Stomach (tissue), 9 donors: ENCODE data around the gene DBNDD2. TPM values are rescaled to one million over a fixed set of nuclear protein-coding genes. Genes with fewer than 3 reads are reported as not detected.

Experiments used
- DNase-seq, 2 donors: peaks; one replicate each; pipeline versions ENCODE4 v3.0.0 to v3.0.0-alpha.2; 2013 to 2019
- H3K27ac ChIP-seq, 5 donors: fragments of 200-600 bp in 4 of 5; sonication (generic) in 4 of 5; one replicate each; pipeline ENCODE4 v1.5.1; 2013 to 2019; ENCODE audit warnings: mild to moderate bottlenecking in 1 of 5, moderate library complexity in 1 of 5
- H3K27me3 ChIP-seq, 3 donors: fragments of 200-600 bp; sonication (generic); one replicate each; pipeline ENCODE4 v1.5.1; 2017 to 2019; ENCODE audit warnings: mixed run types in 1 of 3
- H3K36me3 ChIP-seq, 4 donors: fragments of 200-600 bp; sonication (generic); 1 replicate in 3 of 4; 2 replicates in 1 of 4; pipeline ENCODE4 v1.5.1; 2016 to 2019
- H3K4me1 ChIP-seq, 4 donors: fragments of 200-600 bp; sonication (generic); one replicate each; pipeline ENCODE4 v1.5.1; 2016 to 2019
- H3K4me3 ChIP-seq, 4 donors: fragments of 200-600 bp; sonication (generic) in 3 of 4; one replicate each; pipeline ENCODE4 v1.5.1; 2016 to 2019; ENCODE audit warnings: mild to moderate bottlenecking in 1 of 4
- H3K9me3 ChIP-seq, 4 donors: fragments of 200-600 bp; sonication (generic); one replicate each; pipeline ENCODE4 v1.5.1; 2016 to 2019
- CTCF ChIP-seq, 7 experiments: fragments of 450-650 bp in 4 of 7; fragments of 200-600 bp in 3 of 7; sonication (generic) in 3 of 7; IDR thresholded peaks; one replicate each; pipeline ENCODE4 v1.5.1; 2016 to 2019; ENCODE audit warnings: antibody characterized with exemption in 7 of 7, control low read depth in 2 of 7, mild to moderate bottlenecking in 1 of 7
- EP300 ChIP-seq: sonication (generic); formaldehyde crosslinking; IDR thresholded peaks from one replicate; pipeline ENCODE4 v1.6.1; 2017; ENCODE audit warnings: antibody characterized with exemption
- POLR2A ChIP-seq, 4 donors: fragments of 450-650 bp; IDR thresholded peaks; one replicate each; pipeline ENCODE4 v1.6.1; 2016; ENCODE audit warnings: antibody characterized with exemption in 4 of 4, control low read depth in 2 of 4, mild to moderate bottlenecking in 1 of 4, moderate library complexity in 1 of 4
- POLR2AphosphoS5 ChIP-seq, 3 donors: sonication (generic); formaldehyde crosslinking; IDR thresholded peaks; one replicate each; pipeline ENCODE4 v1.6.1; 2016; ENCODE audit warnings: antibody characterized with exemption in 3 of 3
- WGBS, 5 donors: extraction: QIAGEN DNeasy Blood & Tissue Kit in 3 of 5; methylation state at CpG; one replicate each; pipeline versions ENCODE4 v1.1.5 to v1.1.7; 2013 to 2018; 5-methylcytosine and 5-hydroxymethylcytosine counted together
- intact Hi-C: fragments of 100-400 bp; cut with DNase I; formaldehyde crosslinking; loops from one replicate; pipeline ENCODE4 v1.15.1; 2023; ENCODE audit warnings: low total_unique reads
- polyA plus RNA-seq, 3 donors: library from polyadenylated mRNA; stranded (reverse); fragments of 200-250 nt; gene quantifications; one replicate each; pipeline ENCODE4 v1.2.3, GENCODE V29; 2013
- total RNA-seq, 5 donors: library from RNA; depleted of rRNA; stranded (reverse); fragments of >200 nt; gene quantifications; one replicate each; pipeline versions ENCODE4 v1.1.0 to v1.2.3, GENCODE V29; 2014 to 2016
- donor health status: healthy with polysubstance abuse.
- donor health status: Bipolar disorder and iron deficiency.
- donor health status: healthy.

The DBNDD2 gene
- total and polyA plus RNA-seq, 8 donors: 10.6 to 131 (median 58.1) TPM

- no peaks in the 10 kb centered on the region for H3K9me3 ChIP-seq
- H3K36me3 ChIP-seq: peaks cover 26 to 42% (median 35%) of the 10 kb centered on the region in 4 donors
- H3K4me1 ChIP-seq: peaks cover 36 to 48% (median 43%) of the 10 kb centered on the region in 4 donors
- peak; percentile 81 to 97 (median 90) for TF ChIP-seq POLR2AphosphoS5 (IDR thresholded peaks at IDR 0.05)
- peak in 2 of 4 donors; percentile 42 to 87 for TF ChIP-seq POLR2A (IDR thresholded peaks at IDR 0.05)
- TF ChIP-seq EP300: no peak
- TF ChIP-seq CTCF (IDR thresholded peaks at IDR 0.05): peak in 1 of 7 experiments; percentile 8
- peak within 1 kb of the TSS; percentile 81 to 97 (median 85) for H3K4me3 ChIP-seq
- peak within 1 kb of the TSS; percentile 88 to 91 (median 89) for H3K27ac ChIP-seq
- H3K27me3 ChIP-seq: no peaks in the 10 kb centered on the region
- peak; percentile 89 to 95 for DNase-seq
- intact Hi-C loops: no loop called here
- WGBS, 5 donors: 0% methylated on average over 23 to 52 of the region's 52 CpGs
Measured at GRCh38 chr20:45415822-45416637, 7.9 kb downstream of the DBNDD2 start, which contains the start of gene PIGT. PIGT (plus strand) TSS chr20:45416141; CDS start chr20:45416157, 16 bp downstream.

GRCh38 chr20:45416917-45417316 is 8.8 kb downstream of the DBNDD2 start:
- Histone ChIP-seq H3K27ac (peak overlapping the region in 4 of 5 donors; percentile 88 to 91 (median 90)), H3K36me3 (peaks cover 28 to 42% (median 35%) of the 10 kb centered on the region in 4 donors), H3K4me1 (peaks cover 36 to 48% (median 43%) of the 10 kb centered on the region in 4 donors), H3K9me3 (no peaks in the 10 kb centered on the region), H3K27me3 (no peaks in the 10 kb centered on the region), H3K4me3 (peak overlapping the region; percentile 81 to 97 (median 85))
- intact Hi-C loops: no loop called here
- WGBS, 5 donors: 48 to 76% (median 65%) methylated on average over 2 of the region's 2 CpGs
- TF ChIP-seq POLR2AphosphoS5 (IDR thresholded peaks at IDR 0.05): no peak
- no peak for TF ChIP-seq POLR2A (IDR thresholded peaks at IDR 0.05)
- TF ChIP-seq EP300: no peak
- no peak for TF ChIP-seq CTCF (IDR thresholded peaks at IDR 0.05)
- DNase-seq: no peak

DNA sequence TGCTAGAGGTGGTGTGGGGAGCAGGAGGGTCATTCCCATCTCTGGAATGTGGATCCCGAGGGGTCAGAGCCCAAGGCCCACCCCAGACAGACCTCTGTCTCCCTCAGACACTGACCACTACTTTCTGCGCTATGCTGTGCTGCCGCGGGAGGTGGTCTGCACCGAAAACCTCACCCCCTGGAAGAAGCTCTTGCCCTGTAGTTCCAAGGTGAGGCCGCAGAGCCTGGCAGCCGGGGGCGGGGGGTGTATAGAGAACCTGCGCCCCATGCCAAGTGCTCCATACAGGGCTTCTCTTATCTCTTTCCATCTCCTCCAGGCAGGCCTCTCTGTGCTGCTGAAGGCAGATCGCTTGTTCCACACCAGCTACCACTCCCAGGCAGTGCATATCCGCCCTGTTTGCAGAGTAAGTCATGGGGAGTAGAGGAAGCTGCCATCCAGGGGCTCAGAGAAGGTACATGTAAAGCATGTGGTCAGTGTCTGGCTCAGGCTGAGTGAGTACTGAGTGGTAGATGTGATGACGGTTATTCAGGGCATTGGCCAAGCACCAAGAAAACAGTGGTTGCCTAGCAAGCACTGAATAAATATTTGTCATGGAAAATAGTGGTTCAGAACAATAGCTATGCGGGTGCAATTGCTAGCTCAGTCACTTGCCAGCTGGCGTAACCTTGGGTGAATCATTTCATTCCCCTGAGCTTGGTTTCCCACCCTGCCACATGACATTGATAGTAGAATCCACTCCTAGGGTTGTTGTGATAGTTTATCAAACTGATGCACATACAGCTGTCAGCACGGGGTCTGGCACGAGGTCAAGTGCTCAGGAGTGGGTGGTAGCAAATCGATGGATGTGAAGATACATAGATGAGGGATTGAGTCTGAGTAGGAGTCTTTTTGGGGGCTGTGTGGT is 11.4 kb downstream of the DBNDD2 start:
- Histone ChIP-seq H3K27me3 (no peaks in the 10 kb centered on the region), H3K27ac (peak overlapping the region; percentile 74 to 85 (median 80)), H3K36me3 (peaks cover 45 to 63% (median 56%) of the 10 kb centered on the region in 4 donors), H3K4me3 (no peak overlapping the region), H3K4me1 (peaks cover 36 to 48% (median 43%) of the 10 kb centered on the region in 4 donors), H3K9me3 (no peaks in the 10 kb centered on the region)
- peak; percentile 83 to 90 for DNase-seq
- 41 to 57% (median 47%) methylated on average over 13 to 17 of the region's 17 CpGs for WGBS, 5 donors
- intact Hi-C loops: loop anchor here (5.0 kb wide), 1 partner anchor 52 kb away; no protein-coding TSS in a partner anchor
- no peak for TF ChIP-seq EP300
- peak; percentile 8 to 89 (median 88) for TF ChIP-seq POLR2AphosphoS5 (IDR thresholded peaks at IDR 0.05)

GRCh38 chr20:45420125-45420524 is 12.0 kb downstream of the DBNDD2 start:
- no peaks in the 10 kb centered on the region for H3K27me3 ChIP-seq
- H3K4me1 ChIP-seq: peaks cover 36 to 47% (median 42%) of the 10 kb centered on the region in 4 donors
- TF ChIP-seq CTCF (IDR thresholded peaks at IDR 0.05) (no peak), EP300 (no peak), POLR2A (IDR thresholded peaks at IDR 0.05) (no peak), POLR2AphosphoS5 (IDR thresholded peaks at IDR 0.05) (no peak)
- H3K4me3 ChIP-seq: no peak overlapping the region
- H3K9me3 ChIP-seq: no peaks in the 10 kb centered on the region
- peak overlapping the region; percentile 52 to 85 (median 80) for H3K27ac ChIP-seq
- DNase-seq: no peak
- WGBS, 5 donors: 87 to 96% (median 90%) methylated on average over 8 of the region's 8 CpGs
- intact Hi-C loops: loop anchor here (5.0 kb wide), 1 partner anchor 53 kb away; no protein-coding TSS in a partner anchor
- peaks cover 50 to 70% (median 63%) of the 10 kb centered on the region in 4 donors for H3K36me3 ChIP-seq
